Left renal cortex interstitium (tissue), 4 donors: Measurements from ENCODE around the gene SECISBP2. TPM values are rescaled to one million over a fixed set of nuclear protein-coding genes. Genes with fewer than 3 reads are reported as not detected.
A peak's percentile ranks its signal among the peaks of the same experiment; 100 is the strongest.
"Not testable (repeated sequence)": the region's sequence is repeated elsewhere in the genome, so short reads cannot be mapped to it uniquely, and the experiment has no call there.

ENCODE experiments used
- DNase-seq, 4 donors: peaks; one replicate each; pipeline ENCODE4 v3.0.0-alpha.2; 2013; ENCODE audit warnings: low read depth in 4 of 4, low spot score in 2 of 4, missing footprints in 1 of 4
- polyA plus RNA-seq, 4 donors: library from polyadenylated mRNA; unstranded; fragments of 120-200 nt; gene quantifications; one replicate each; pipeline ENCODE4 v1.2.1, GENCODE V29; 2013; ENCODE audit not compliant: insufficient read length in 4 of 4

Gene SECISBP2, protein sequence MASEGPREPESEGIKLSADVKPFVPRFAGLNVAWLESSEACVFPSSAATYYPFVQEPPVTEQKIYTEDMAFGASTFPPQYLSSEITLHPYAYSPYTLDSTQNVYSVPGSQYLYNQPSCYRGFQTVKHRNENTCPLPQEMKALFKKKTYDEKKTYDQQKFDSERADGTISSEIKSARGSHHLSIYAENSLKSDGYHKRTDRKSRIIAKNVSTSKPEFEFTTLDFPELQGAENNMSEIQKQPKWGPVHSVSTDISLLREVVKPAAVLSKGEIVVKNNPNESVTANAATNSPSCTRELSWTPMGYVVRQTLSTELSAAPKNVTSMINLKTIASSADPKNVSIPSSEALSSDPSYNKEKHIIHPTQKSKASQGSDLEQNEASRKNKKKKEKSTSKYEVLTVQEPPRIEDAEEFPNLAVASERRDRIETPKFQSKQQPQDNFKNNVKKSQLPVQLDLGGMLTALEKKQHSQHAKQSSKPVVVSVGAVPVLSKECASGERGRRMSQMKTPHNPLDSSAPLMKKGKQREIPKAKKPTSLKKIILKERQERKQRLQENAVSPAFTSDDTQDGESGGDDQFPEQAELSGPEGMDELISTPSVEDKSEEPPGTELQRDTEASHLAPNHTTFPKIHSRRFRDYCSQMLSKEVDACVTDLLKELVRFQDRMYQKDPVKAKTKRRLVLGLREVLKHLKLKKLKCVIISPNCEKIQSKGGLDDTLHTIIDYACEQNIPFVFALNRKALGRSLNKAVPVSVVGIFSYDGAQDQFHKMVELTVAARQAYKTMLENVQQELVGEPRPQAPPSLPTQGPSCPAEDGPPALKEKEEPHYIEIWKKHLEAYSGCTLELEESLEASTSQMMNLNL
- polyA plus RNA-seq: 100 to 1,000 TPM in 1 of 4 donors, 10 to 100 TPM in 3; 56.1 to 101 (median 80.3) TPM

DNA sequence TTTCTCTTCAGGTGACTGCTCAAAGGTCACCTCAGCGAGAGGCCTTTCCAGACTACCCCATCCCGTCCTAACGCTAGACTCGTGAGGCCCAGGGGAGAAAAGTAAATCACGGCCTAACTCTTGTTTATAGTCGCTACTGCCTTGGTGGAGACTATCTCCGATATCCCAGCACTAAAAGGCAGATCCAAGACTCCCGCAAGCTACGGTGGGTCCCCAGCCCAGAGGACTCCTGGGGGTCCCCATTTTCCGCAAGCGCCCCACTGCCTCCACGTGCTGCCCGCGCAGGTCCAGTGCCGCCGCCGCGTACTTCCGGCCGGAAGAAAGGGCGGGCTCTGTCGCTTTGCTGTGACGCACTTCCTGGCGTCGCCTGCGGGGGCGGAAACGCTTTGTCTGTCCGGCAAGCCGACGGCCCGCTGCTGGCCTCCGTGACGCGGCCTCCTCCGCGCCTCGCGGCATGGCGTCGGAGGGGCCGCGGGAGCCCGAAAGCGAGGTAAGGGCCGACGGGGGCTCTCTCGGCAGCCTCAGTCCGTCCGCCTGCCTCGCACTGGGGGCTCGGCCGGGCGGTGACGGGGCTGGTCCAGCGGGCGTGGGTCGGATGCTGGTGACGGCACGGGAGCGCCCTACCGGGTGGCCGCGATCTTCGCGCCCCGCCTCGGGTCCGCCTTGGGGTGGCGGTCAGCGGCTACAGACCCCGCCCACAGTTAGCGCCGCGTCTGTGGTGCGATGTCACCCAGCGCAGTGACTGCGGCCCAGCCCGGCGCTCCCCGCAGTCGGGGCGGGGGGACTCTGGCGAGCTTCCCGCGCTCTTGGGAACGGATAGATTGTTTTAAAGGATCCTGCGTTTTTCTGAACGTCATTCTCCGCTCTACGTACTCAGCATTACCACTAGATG is at the start of gene SECISBP2:
Gene SECISBP2, plus strand, starts transcription at position 378 of the 892 bp plus-strand sequence. Its CDS starts 77 bp downstream, at position 455.
- peak; percentile 91 to 92 (median 91) for DNase-seq

DNA sequence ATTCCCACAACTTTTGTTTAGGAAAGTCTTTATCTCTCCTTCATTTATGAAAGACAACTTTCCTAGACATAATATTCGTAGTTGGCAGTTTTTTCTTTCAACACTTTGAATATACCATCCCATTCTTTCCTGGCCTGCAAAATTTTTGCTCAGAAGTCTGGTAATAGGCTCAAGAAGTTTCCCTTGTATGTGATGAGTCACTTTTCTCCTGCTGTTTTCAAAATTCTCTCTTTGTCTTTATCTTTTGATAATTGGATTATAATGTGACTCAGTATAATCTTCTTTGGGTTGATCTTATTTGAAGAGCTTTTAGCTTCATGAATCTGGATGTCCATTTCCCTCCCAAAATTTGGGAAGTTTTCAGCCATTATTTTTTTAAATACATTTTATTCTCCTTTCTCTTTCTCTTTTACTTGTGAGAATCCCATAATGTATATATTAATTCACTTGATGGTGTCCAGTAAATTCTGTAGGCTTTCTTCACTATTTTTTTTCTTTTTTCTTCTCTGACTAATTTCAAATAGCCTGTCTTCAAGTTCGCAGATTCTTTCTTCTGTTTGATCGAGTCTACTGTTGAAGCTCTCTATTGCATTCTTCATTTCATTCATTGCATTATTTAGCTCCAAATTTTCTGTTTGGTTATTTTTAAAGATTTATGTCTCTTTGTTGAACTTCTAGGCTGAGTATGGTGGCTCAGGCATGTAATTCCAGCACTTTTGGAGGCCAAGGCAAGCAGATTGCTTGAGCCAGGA is 44.6 kb upstream of the SECISBP2 start:
- no peak for DNase-seq

DNA sequence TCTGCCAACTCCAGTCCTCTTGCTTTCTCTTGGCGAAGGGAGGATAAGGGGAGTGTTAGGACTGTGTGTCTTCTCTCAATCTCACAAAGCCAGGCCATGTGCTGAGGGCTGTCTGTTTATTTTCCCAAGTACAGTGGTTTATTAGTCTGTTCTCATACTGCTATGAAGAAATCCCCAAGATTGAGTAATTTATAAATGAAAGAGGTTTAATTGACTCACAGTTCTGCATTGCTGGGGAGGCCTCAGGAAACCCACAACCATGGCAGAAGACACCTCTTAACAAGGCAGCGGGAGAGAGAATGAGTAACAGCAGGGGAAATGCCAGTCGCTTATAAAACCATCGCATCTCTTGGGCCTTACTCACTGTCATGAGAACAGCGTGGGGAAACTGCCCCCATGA is 43.5 kb upstream of the SECISBP2 start:
- no peak for DNase-seq

DNA sequence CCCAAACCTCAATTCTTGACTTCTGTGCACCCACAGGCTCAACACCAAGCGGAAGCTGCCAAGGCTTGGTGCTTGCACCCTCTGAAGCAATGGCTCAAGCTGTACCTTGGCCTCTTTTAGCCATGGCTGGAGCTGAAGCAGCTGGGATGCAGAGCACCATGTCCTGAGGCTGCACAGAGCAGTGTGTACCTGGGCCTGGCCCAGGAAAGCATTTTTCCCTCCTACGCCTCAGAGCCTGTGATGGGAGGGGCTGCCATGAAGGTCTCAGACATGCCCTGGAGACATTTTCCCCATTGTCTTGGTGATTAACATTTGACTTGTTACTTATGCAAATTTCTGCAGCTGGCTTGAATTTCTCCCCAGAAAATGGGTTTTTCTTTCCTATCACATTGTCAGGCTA is 42.3 kb upstream of the SECISBP2 start:
- not testable (repeated sequence) for DNase-seq

DNA sequence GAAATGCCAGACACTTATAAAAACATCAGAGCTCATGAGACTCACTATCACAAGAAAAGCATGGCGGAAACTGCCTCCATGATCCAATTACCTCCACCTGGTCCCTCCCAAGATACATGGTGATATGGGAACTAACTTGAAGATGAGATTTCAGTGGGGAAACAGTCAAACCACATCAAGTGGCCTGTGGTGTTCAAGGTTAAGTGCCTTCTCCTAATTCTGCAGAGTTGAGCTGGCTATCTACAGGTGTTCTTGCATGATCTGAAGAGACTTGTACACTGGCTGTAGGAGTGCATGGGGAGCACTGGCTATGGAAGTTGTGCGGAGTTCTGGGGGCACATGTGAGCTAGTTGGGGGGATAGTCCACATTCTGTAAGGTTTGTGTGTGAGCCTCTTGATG is 41.3 kb upstream of the SECISBP2 start:
- no peak for DNase-seq

DNA sequence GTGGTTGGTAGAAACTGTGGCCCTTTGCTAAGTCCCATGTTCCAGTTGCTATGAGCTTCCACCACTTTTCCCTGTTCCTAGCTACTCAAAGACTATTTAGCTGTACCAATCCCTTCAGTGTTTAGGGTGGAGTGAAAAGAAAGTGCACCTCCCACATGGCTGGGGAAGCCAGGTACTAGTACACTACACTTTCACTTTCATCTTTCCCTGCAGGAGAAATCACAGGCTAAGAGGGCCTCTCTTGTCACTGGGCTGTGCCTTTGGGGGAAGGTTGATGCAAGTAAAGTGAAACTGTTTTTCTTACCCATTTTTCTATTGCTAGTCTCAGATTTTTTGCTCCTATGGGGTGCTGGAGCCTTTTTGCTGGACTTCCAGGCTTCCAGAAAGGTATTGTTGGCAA is 40.8 kb upstream of the SECISBP2 start:
- DNase-seq: no peak

DNA sequence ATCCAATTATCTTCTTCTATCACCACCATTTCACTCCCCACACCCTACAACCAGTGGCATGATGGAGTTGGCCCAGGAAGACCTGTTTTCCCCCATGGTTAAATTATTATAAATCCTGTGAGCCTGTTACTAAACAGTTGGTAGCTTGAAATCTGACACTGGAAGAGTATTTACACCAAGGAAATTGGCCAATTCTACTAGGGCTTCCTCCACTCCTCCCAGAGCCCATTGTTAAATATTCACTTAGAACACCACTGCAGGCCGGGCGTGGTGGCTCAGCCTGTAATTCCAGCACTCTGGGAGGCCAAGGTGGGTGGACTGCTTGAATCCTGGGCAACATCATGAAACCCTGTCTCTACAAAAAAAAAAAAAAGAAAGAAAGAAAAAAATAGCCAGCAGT is 39.7 kb upstream of the SECISBP2 start:
- DNase-seq: no peak

DNA sequence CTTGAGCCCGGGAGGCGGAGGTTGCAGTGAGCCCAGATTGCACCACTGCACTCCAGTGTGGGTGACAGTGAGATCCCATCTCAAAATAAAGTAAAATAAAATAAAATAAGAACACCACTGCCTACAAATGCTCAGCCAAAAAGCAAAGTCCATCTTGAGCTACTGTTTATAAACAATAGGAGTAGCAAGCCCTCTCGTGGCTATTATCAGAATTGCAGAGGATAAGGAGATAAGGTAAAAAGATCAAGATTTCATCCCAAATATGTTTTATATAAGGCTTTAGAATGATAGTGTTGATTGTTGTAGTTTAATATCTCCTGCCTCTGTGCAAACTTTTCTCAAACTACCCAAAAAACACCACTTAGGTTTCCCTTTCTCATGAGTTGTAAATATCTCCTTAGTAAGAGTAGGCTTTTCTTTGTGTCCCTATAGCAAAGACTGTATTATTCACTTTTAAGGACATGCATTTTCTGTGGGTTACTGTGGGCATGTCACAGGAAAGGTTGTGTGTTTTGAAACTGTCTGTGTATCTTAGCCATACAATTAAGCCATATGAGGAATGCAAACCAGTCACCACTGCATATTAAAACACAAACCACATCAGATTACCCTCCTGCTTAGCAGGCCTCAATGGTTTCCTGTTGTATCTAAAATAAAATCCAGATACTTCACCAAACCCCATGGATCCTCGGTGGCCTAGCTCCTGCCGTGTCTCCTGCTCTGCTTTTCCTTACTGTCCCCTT is 39.1 kb upstream of the SECISBP2 start:
- peak in 3 of 4 donors; percentile 20 to 40 (median 26) for DNase-seq

DNA sequence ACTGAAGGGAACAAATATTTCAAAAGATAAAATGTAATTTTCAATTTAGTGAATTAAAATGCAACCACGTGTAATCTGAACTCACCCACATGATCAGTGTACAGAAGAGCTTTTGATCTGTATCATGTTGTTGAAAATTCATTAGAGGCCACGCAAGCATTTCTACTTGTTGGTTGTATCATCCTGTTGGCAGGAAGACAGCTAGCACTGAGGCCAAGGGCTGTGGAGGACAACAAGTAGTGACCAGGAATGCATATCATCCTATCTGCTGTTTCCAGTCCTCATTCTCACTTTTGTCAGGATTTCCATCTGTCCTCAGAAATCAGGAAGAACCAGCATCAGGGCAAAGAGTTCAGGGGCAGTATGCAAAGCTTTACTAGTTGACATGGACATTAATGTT is 37.2 kb upstream of the SECISBP2 start:
- DNase-seq: no peak

DNA sequence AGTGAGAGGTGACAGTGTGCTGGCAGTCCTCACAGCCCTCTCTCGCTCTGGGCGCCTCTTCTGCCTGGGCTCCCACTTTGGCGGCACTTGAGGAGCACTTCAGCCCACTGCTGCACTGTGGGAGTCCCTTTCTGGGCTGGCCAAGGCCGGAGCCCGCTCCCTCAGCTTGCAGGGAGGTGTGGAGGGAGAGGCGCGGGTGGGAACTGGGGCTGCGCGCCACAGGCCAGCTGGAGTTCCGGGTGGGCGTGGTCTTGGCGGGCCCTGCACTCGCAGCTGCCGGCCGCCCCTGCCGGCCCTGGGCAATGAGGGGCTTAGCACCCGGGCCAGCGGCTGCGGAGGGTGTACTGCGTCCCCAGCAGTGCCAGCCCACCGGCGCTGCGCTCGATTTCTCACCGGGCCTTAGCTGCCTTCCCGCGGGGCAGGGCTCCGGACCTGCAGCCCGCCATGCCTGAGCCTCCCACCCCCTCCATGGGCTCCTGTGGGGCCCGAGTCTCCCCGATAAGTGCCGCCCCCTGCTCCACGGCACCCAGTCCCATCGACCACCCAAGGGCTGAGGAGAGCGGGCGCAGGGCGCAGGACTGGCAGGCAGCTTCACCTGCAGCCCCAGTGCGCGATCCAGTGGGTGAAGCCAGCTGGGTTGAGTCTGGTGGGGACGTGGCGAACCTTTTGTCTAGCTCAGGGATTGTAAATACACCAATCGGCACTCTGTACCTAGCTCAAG is 35.9 kb upstream of the SECISBP2 start:
- not testable (repeated sequence) for DNase-seq

DNA sequence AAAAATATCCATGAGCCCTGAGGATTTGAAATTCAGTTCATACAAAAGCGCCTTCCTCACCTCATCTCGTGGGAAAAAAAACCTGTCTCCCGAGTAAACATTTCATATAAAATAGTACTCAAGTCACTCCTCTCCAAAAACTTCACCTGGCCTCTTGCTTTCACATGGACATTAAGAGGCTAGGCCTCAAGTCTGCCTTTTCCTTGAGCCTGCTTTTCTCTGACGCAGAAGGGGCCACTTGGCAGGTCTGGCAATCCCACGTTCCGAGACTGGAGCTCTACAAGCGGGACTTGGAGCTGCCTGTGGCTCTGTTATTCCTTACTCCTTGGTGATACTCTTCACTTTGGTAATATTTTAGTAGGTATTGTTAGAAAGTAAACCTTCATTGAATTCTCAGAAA is 34.2 kb upstream of the SECISBP2 start:
- no peak for DNase-seq

DNA sequence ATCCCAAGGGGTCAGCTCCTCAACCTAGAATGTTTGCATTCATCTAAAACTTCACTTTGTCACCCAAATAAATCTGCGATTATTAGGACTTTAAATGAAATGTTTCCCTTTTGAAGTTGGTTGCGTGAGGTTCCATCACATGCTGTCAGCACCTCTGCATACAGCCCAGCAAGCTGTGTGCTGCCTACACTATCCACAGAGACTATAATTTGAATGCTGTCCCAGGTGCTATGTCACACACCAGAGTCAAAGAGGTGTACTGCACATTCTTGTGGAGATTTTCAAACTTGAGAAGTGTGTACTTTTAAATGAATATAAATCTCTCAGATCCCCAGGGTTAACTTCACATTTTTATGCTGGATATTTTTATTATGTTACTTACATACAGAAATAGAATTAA is 26.6 kb upstream of the SECISBP2 start:
- no peak for DNase-seq

DNA sequence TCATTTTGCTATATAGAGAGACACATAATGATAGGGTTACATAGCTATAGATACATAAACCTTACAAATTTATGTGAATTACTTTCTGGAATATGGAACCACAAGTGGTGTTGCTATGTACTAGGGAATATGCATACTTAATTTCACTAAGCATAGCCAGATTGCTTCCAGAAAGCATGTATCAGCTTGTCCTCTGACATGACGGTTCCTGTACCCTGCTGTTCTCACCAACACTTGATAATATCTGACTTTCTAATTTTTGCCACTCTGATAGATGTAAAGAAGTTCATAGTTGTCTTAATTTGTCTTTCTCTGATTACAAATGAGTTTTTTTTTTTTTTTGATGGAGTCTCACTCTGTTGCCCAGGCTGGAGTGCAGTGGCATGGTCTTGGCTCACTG is 25.3 kb upstream of the SECISBP2 start:
- no peak for DNase-seq

DNA sequence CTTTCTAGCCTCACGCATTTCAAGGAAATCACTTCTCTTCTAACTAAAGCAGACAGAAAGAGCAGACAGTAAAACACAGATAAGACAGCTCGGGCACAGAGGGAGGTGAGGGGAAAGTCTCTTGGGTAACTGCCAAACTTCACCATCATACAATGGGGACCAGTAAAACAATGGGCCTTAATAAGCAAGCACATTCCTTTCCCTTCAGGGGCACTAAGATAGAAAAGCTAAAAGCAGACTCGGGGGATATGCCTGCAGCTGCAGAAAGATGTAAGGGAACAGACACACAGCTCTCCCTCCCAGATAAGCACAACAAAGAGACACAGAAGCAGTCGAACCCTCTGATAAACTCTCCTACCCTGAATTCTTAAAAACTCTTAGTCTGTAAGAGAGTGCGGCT is 22.9 kb upstream of the SECISBP2 start:
- DNase-seq: no peak

DNA sequence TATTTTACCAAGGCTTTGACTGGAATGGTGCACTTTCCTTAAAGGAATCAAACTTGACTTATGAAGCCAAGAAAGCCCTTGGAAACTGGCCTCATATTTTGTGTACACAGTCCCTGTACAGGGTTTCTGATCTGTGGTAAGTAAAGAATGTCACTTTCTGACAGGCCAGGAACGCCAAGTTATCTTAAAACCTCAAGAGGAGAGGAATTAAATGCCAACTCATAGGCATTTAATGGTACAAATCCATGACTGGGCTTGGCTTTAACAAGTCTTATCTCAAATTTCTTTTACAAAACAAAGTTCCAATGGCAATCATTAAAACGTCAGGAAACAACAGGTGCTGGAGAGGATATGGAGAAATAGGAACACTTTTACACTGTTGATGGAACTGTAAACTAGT is 16.3 kb upstream of the SECISBP2 start:
- DNase-seq: not testable (repeated sequence)

DNA sequence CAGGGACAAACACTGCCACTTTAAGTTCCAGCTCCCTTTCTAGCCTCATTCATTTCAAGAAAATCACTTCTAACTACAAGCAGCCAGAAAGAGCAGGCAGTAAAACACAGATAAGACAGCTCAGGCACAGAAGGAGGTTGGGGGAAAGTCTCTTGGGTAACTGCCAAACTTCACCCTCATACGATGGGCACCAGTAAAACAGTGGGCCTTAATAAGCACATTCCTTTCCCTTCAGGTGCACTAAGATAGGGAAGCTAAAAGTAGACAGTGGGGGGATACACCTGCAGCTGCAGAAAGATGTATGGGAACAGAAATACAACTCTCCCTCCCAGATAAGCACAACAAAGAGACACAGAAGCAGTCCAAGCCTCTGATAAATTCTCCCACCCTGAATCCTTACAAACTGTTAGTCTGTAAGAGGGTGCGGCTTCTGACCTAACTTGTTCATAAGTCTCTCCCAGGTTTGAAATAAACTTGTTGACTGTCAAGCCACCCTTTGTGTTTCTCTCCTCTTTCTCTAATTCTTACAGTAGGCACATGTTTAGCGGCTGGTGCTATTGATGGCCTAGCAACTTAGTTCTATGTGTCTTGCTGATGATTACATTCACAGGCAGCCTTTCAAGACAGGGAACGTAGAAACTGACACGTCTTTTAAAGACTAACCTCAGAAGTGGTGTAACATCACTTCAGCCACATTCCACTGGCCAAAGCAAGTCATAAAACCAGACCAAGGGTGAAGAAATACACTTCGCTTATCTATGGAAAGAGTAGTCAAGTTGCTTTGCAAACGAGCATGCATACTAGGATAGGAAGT is 14.1 kb upstream of the SECISBP2 start:
- no peak for DNase-seq

DNA sequence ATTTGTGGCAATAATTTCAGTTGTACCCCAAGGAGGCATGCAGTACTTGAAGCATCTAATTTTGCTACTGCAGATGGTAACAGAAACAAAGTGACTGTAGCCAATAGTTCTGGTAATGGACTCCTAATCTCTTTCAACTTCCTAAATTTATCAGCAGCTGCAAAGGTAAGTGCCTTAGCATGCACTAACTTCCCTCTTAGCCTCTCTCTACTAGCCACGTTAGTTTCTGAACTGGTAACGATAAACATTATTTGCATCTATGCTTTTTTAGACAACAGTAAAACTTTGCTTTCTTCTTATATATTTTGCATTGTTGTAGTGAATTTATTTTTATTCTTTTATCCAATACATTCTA is 13.5 kb upstream of the SECISBP2 start:
- no peak for DNase-seq

DNA sequence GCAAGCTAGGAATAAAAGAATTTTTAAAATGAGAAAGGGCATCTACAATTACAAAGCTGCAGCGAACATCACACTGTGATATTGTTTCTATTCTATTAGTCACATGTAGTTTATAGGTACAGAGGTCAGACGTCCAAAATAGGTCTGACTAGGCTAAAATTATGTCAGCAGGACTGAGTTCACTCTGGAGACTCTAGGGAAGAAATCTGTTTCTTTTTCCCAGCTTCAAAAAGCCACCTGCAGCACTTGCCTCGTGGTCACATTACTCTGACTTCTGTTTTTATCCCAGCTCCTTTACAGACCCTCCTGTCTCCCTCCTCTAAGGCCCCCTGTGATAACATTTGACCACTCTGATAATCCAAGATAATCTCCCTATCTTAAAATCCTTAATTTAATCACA is 12.4 kb upstream of the SECISBP2 start:
- DNase-seq: no peak
